Measurements from ENCODE around the gene TMEM138. TPM values are rescaled to one million over a fixed set of nuclear protein-coding genes. Genes with fewer than 3 reads are reported as not detected.

Gene TMEM138
- polyA plus RNA-seq, 3 donors = 34.5 to 64.0 (median 50.7) TPM

GRCh38 chr11:61356706-61357105 is 5.5 kb upstream of the TMEM138 start:
- Mint-ChIP-seq H3K27ac (peak overlapping the region; percentile 90 to 97 (median 95)), H3K9me3 (no peaks in the 10 kb centered on the region), H3K36me3 (peaks cover 39 to 53% of the 10 kb centered on the region in 2 donors), H3K4me3 (no peak overlapping the region), H3K4me1 (peaks cover 57% of the 10 kb centered on the region), H3K27me3 (ENCODE audit: low read depth in 3 of 3) (peaks cover 0 to 3% (median 0%) of the 10 kb centered on the region in 3 donors)
- intact Hi-C loops (cut with micrococcal nuclease) = loop anchor here in 1 of 2 donors (1.0 to 2.0 kb wide), 2 partner anchors 8 to 36 kb away; partner anchors contain the start of gene TMEM216
- Histone ChIP-seq H3K27ac (ENCODE audit: low read depth in 1 of 2, low read length in 2 of 2) (peak overlapping the region; percentile 96 to 99), H3K4me1 (ENCODE audit: control insufficient read depth in 1 of 2, insufficient read depth in 2 of 2, low read length in 2 of 2) (peaks cover 55 to 56% of the 10 kb centered on the region in 2 donors), H3K9ac (ENCODE audit: insufficient read depth, low read length, poor library complexity, severe bottlenecking) (peak overlapping the region; percentile 64), H2AFZ (ENCODE audit: insufficient read depth, low read depth, low read length, poor library complexity, severe bottlenecking) (no peak overlapping the region), H3K36me3 (replicated peaks in 1 of 2; ENCODE audit: control insufficient read depth in 1 of 2, insufficient read depth in 2 of 2, low read length in 2 of 2) (peaks cover 28 to 29% of the 10 kb centered on the region in 2 donors), H3K27me3 (ENCODE audit: control insufficient read depth in 2 of 2, insufficient read depth in 2 of 2, low read length in 2 of 2) (no peaks in the 10 kb centered on the region), H3K4me3 (replicated peaks in 1 of 3; ENCODE audit: low read depth in 2 of 3, low read length in 3 of 3) (peak overlapping the region in 1 of 3 experiments; percentile 11), H3K79me2 (ENCODE audit: insufficient read depth, low read length) (peaks cover 23% of the 10 kb centered on the region), H3K9me3 (replicated peaks in 1 of 2; ENCODE audit: control insufficient read depth in 1 of 2, insufficient read depth in 1 of 2, low read length in 2 of 2) (no peaks in the 10 kb centered on the region), H4K20me1 (ENCODE audit: insufficient read depth, low read length) (no peaks in the 10 kb centered on the region), H3K4me2 (replicated peaks; ENCODE audit: extremely low read depth, low read length, poor library complexity, severe bottlenecking) (peak overlapping the region; percentile 33)
- DNase-seq = no peak
- WGBS (ENCODE audit: insufficient coverage) = 78% methylated on average over 3 of the region's 4 CpGs
- TF ChIP-seq CTCF (IDR thresholded peaks at IDR 0.05) = no peak

- H3K4me3 Mint-ChIP-seq = peak overlapping the region; percentile 34 to 48
- no peaks in the 10 kb centered on the region for H3K9me3 ChIP-seq (replicated peaks in 1 of 2; ENCODE audit: control insufficient read depth in 1 of 2, insufficient read depth in 1 of 2, low read length in 2 of 2)
- no peaks in the 10 kb centered on the region for H3K9me3 Mint-ChIP-seq
- 24% methylated on average over 6 of the region's 9 CpGs for WGBS (ENCODE audit: insufficient coverage)
- H4K20me1 ChIP-seq (ENCODE audit: insufficient read depth, low read length) = no peaks in the 10 kb centered on the region
- peak overlapping the region; percentile 64 for H3K9ac ChIP-seq (ENCODE audit: insufficient read depth, low read length, poor library complexity, severe bottlenecking)
- H3K4me1 Mint-ChIP-seq = peaks cover 58% of the 10 kb centered on the region
- no peak for TF ChIP-seq CTCF (IDR thresholded peaks at IDR 0.05)
- peak overlapping the region; percentile 90 to 97 (median 95) for H3K27ac Mint-ChIP-seq
- H3K27ac ChIP-seq (ENCODE audit: low read depth in 1 of 2, low read length in 2 of 2) = peak overlapping the region; percentile 96 to 99
- peak; percentile 86 to 92 (median 91) for DNase-seq
- peak overlapping the region; percentile 33 for H3K4me2 ChIP-seq (replicated peaks; ENCODE audit: extremely low read depth, low read length, poor library complexity, severe bottlenecking)
- H2AFZ ChIP-seq (ENCODE audit: insufficient read depth, low read depth, low read length, poor library complexity, severe bottlenecking) = peak overlapping the region; percentile 64
- H3K36me3 ChIP-seq (replicated peaks in 1 of 2; ENCODE audit: control insufficient read depth in 1 of 2, insufficient read depth in 2 of 2, low read length in 2 of 2) = peaks cover 21 to 22% of the 10 kb centered on the region in 2 donors
- peak overlapping the region in 2 of 3 experiments; percentile 8 to 19 for H3K4me3 ChIP-seq (replicated peaks in 1 of 3; ENCODE audit: low read depth in 2 of 3, low read length in 3 of 3)
- H3K79me2 ChIP-seq (ENCODE audit: insufficient read depth, low read length) = peaks cover 25% of the 10 kb centered on the region
- intact Hi-C loops (cut with micrococcal nuclease) = loop anchor here in 1 of 2 donors (1.0 to 2.0 kb wide), 2 partner anchors 9 to 35 kb away; partner anchors contain the start of gene TMEM216
- H3K36me3 Mint-ChIP-seq = peaks cover 34 to 46% of the 10 kb centered on the region in 2 donors
- no peaks in the 10 kb centered on the region for H3K27me3 ChIP-seq (ENCODE audit: control insufficient read depth in 2 of 2, insufficient read depth in 2 of 2, low read length in 2 of 2)
- peaks cover 56 to 57% of the 10 kb centered on the region in 2 donors for H3K4me1 ChIP-seq (ENCODE audit: control insufficient read depth in 1 of 2, insufficient read depth in 2 of 2, low read length in 2 of 2)
- peaks cover 0 to 3% (median 0%) of the 10 kb centered on the region in 3 donors for H3K27me3 Mint-ChIP-seq (ENCODE audit: low read depth in 3 of 3)
These were observed 4.8 kb upstream of the TMEM138 start for GRCh38 chr11:61357233-61357893.
